Lower leg skin (tissue), 4 donors: ENCODE data around the gene ADORA1. TPM values are rescaled to one million over a fixed set of nuclear protein-coding genes. Genes with fewer than 3 reads are reported as not detected.

Source experiments
- DNase-seq, 2 donors: peaks; one replicate each; pipeline ENCODE4 v3.0.0-alpha.2; 2019; ENCODE audit warnings: low spot score in 2 of 2
- H3K4me3 ChIP-seq: fragments of 200-600 bp; sonication (generic); 2 replicates; pipeline ENCODE4 v1.5.1; 2017; ENCODE audit warnings: mild to moderate bottlenecking, low read depth; ENCODE audit not compliant: poor library complexity, severe bottlenecking
- POLR2A ChIP-seq, 2 donors: fragments of 450-650 bp; IDR thresholded peaks; one replicate each; pipeline ENCODE4 v1.6.1; 2016 to 2017; ENCODE audit warnings: antibody characterized with exemption in 2 of 2, mild to moderate bottlenecking in 1 of 2, moderate library complexity in 1 of 2
- WGBS, 2 donors: methylation state at CpG; one replicate each; pipeline ENCODE4 v1.1.5; 2018; 5-methylcytosine and 5-hydroxymethylcytosine counted together
- intact Hi-C: fragments of 100-400 bp; cut with DNase I; formaldehyde crosslinking; loops from one replicate; pipeline ENCODE4 v1.15.0; 2023; ENCODE audit warnings: low total_unique reads
- total RNA-seq, 4 donors: library from RNA; depleted of rRNA; stranded (reverse); fragments of >200 nt; gene quantifications; one replicate each; pipeline ENCODE4 v1.1.0, GENCODE V29; 2016
- TF ChIP-seq, protein P1 (sequence below), 3 donors: fragments of 450-650 bp; IDR thresholded peaks; one replicate each; pipeline ENCODE4 v1.5.1; 2016; ENCODE audit warnings: antibody characterized with exemption in 3 of 3, mild to moderate bottlenecking in 3 of 3, moderate library complexity in 2 of 3

ADORA1 gene
- total RNA-seq, 4 donors from 2014 or later, result 1.8 to 7.7 (median 5.3) TPM

DNA sequence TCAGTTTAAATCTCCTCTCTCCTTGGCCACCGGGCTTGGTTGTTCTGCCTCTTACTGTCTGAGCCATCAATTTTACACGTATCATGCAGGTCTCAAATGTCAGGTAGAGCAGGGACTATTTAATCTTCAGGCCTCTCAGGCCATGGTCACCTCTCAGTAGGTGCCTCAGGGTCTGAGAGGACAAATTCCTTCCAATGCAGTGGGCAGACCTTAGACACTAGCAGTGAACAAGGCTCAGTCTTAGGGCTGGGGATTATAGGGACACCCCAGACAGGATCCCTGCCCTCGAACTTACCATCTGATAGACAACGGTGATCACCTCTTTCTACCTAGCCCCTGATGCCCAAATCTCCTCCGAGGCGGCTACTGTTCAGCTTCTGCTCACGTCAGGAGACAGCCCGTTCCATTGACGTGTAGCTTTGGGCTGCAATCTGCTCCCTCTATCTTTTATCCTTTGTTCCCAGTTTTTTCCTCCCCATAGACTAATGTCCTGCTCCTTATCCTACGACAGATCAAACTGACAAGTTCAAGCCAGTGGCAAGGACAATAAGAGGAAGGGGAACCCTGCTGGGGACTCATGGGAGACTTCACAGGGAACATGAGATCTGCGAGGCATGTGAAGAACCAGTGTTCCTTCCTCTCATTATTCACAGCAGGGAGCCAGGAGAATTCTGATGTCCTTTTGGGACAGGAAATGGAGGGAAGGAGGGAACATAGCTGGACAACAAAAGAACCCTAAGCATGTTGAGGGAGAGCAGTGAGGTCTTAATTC lies 40.3 kb upstream of the ADORA1 start:
- H3K4me3 ChIP-seq, result no peak overlapping the region
- intact Hi-C loops, result no loop called here
- 85 to 86% methylated on average over 11 of the region's 11 CpGs for WGBS, 2 donors
- DNase-seq, result peak in 1 of 2 donors; percentile 43
- no peak for TF ChIP-seq POLR2A (IDR thresholded peaks at IDR 0.05)
- TF ChIP-seq, protein P1, sequence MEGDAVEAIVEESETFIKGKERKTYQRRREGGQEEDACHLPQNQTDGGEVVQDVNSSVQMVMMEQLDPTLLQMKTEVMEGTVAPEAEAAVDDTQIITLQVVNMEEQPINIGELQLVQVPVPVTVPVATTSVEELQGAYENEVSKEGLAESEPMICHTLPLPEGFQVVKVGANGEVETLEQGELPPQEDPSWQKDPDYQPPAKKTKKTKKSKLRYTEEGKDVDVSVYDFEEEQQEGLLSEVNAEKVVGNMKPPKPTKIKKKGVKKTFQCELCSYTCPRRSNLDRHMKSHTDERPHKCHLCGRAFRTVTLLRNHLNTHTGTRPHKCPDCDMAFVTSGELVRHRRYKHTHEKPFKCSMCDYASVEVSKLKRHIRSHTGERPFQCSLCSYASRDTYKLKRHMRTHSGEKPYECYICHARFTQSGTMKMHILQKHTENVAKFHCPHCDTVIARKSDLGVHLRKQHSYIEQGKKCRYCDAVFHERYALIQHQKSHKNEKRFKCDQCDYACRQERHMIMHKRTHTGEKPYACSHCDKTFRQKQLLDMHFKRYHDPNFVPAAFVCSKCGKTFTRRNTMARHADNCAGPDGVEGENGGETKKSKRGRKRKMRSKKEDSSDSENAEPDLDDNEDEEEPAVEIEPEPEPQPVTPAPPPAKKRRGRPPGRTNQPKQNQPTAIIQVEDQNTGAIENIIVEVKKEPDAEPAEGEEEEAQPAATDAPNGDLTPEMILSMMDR (IDR thresholded peaks at IDR 0.05), result no peak

DNA sequence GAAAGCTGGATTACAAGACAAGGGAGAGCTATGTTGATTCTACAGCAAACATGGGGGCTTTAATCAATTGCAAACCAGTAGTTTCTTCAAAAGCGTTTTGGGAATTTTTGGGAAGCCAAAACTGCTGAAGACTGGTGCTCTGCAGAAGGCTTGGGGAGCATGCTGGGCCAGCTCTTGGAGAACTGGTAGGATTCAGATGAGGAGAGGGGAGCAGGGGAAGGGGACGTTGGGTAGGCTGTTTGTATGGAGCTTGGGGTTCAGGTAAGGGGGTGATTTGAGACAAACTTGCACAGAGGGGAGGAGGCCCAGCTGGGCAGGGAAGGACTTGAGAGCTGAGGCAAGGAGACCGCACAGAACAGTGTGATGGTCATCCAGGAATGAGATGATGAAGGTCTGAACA lies 39.1 kb upstream of the ADORA1 start:
- 87 to 94% methylated on average over 3 of the region's 3 CpGs for WGBS, 2 donors
- peak in 1 of 2 donors; percentile 42 for DNase-seq
- H3K4me3 ChIP-seq, result no peak overlapping the region
- intact Hi-C loops, result no loop called here
- TF ChIP-seq, protein P1 (IDR thresholded peaks at IDR 0.05), result no peak
- TF ChIP-seq POLR2A (IDR thresholded peaks at IDR 0.05), result no peak

- no peak for TF ChIP-seq POLR2A (IDR thresholded peaks at IDR 0.05)
- TF ChIP-seq, protein P1 (IDR thresholded peaks at IDR 0.05), result no peak
- intact Hi-C loops, result no loop called here
- WGBS, 2 donors, result 76 to 80% methylated on average over 7 of the region's 7 CpGs
- H3K4me3 ChIP-seq, result no peak overlapping the region
- DNase-seq, result peak in 1 of 2 donors; percentile 64
Observed at GRCh38 chr1:203089001-203089650, 38.4 kb upstream of the ADORA1 start.

DNA sequence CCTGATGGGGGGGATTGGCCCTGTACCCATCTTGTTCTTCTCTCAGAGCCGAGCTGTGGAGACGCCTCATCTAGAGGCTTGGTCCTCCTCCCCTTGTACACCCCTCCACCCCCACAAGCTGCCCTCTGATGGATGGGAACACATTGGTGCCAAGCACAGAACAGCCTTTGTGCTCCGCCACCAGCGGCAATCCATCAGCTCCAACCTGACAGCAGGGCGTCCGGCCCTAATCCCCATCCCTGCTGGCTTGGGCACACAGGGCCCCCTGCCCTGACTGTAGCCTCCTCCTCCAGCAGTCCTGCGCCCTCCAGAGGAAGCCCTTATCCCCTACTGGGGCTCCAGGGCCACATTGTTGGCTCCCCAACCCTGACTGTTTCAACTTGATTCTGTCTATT lies 37.9 kb upstream of the ADORA1 start:
- no peak for TF ChIP-seq POLR2A (IDR thresholded peaks at IDR 0.05)
- TF ChIP-seq, protein P1 (IDR thresholded peaks at IDR 0.05), result no peak
- 78% methylated on average over 7 of the region's 7 CpGs for WGBS, 2 donors
- H3K4me3 ChIP-seq, result no peak overlapping the region
- intact Hi-C loops, result no loop called here
- peak; percentile 1 to 70 for DNase-seq

DNA sequence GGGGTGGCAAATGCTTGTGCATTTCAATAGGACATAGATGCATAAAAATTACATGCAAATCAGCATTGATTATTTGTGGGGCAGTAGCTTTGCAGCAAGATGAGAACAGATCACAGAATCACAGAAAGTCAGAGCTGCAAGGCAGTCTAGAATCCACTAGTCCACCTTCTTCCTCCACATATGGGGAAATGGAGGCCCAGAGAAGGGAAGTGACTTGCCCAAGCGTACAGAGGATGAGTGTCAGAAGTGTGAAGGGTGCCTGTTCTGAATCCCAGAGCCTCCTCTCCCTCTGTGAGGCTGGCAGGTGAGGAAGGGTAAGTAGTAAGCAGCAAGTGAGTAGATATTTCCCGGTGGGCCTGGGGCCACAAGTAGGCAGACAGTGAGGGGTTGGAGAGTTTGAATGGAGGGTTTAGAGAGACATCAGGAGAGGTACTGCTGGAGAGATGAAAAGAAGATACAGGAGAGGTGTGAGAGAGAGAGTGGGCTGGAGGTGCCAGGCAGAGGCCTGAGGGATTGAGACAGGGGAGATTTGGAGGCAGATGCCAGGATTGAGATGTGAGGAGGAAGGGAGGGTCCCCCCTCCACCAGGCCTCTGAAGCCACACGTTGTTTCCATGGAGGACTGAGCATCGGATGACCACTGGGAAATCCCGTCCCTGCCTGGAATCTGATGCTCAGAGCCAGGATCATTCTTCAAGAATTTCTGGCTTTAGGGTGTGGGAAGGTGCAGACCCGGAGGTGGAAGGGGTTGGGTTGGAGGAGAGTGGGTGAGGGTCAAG lies 36.9 kb upstream of the ADORA1 start:
- TF ChIP-seq POLR2A (IDR thresholded peaks at IDR 0.05), result no peak
- TF ChIP-seq, protein P1 (IDR thresholded peaks at IDR 0.05), result no peak
- DNase-seq, result peak in 1 of 2 donors; percentile 42
- WGBS, 2 donors, result 75 to 78% methylated on average over 6 of the region's 6 CpGs
- no peak overlapping the region for H3K4me3 ChIP-seq
- intact Hi-C loops, result no loop called here
